Left lung (tissue), 10 donors: Measurements from ENCODE around the gene CDKN1C. TPM values are rescaled to one million over a fixed set of nuclear protein-coding genes. Genes with fewer than 3 reads are reported as not detected.

Source experiments
- ATAC-seq: fragments of 200-7000 bp; cut with Tn5 transposase; one replicate; pipeline ENCODE4 v1.9.1; 2020; ENCODE audit warnings: moderate library complexity
- DNase-seq, 4 donors: peaks; one replicate each; pipeline ENCODE4 v3.0.0-alpha.2; 2013 to 2020
- H3K27ac ChIP-seq, 2 donors: fragments of 200-600 bp; sonication (generic) in 1 of 2; one replicate each; pipeline versions ENCODE4 v1.5.0 to v1.8.0; 2020 to 2021
- H3K27me3 ChIP-seq, 2 donors: fragments of 200-600 bp; sonication (generic) in 1 of 2; one replicate each; pipeline versions ENCODE4 v1.5.0 to v1.8.0; 2020 to 2021
- H3K36me3 ChIP-seq, 2 donors: fragments of 200-600 bp; sonication (generic) in 1 of 2; one replicate each; pipeline versions ENCODE4 v1.5.0 to v1.8.0; 2020 to 2021
- H3K4me1 ChIP-seq, 2 donors: fragments of 200-600 bp; one replicate each; pipeline ENCODE4 v1.8.0; 2021
- H3K4me3 ChIP-seq, 2 donors: fragments of 200-600 bp; sonication (generic) in 1 of 2; one replicate each; pipeline versions ENCODE4 v1.5.0 to v1.8.0; 2020 to 2021; ENCODE audit warnings: mild to moderate bottlenecking in 1 of 2
- H3K9me3 ChIP-seq, 2 donors: fragments of 200-600 bp; sonication (generic) in 1 of 2; one replicate each; pipeline versions ENCODE4 v1.5.0 to v1.8.0; 2020 to 2021
- CTCF ChIP-seq, 2 donors: fragments of 200-600 bp; sonication (generic) in 1 of 2; IDR thresholded peaks; one replicate each; pipeline versions ENCODE4 v1.5.0 to v1.8.0; 2021; ENCODE audit warnings: antibody characterized with exemption in 2 of 2
- intact Hi-C, 2 donors: fragments of 100-400 bp; cut with DNase I; formaldehyde crosslinking; loops; one replicate each; pipeline versions ENCODE4 v1.11.2 to v1.14.2; 2022
- polyA plus RNA-seq, 6 donors: library from polyadenylated mRNA; unstranded; fragments of 120-200 nt; gene quantifications; one replicate each; pipeline ENCODE4 v1.2.1, GENCODE V29; 2013; ENCODE audit not compliant: insufficient read length in 6 of 6
- total RNA-seq, 2 donors: library from RNA; stranded (reverse); fragmentation: NEBNext Ultra II Directional; extraction: Animal tissue kit (Norgen Biotek cat#: 25700); gene quantifications; one replicate each; pipeline ENCODE4 v1.2.1, GENCODE V29; 2021
- donor health status: DM: no; HTN: yes; CAD: no.
- donor health status: DM: no; HTN: no; CAD: no.

The CDKN1C gene
- total and polyA plus RNA-seq, 8 donors: 18.0 to 90.1 (median 67.6) TPM

- no peak for TF ChIP-seq CTCF (IDR thresholded peaks at IDR 0.05)
- peaks cover 0 to 4% of the 10 kb centered on the region in 2 donors for H3K9me3 ChIP-seq
- DNase-seq: peak in 2 of 4 donors; percentile 92 to 97
- ATAC-seq: peak; percentile 58
- H3K36me3 ChIP-seq: no peaks in the 10 kb centered on the region
- peak overlapping the region in 1 of 2 donors; percentile 80 for H3K27ac ChIP-seq
- intact Hi-C loops: no loop called here
- peaks cover 0 to 49% of the 10 kb centered on the region in 2 donors for H3K4me1 ChIP-seq
- peak overlapping the region in 1 of 2 donors; percentile 8 for H3K4me3 ChIP-seq
- H3K27me3 ChIP-seq: peaks cover 0 to 28% of the 10 kb centered on the region in 2 donors
Observed at GRCh38 chr11:2933375-2934020, 47.9 kb upstream of the CDKN1C start.

DNA sequence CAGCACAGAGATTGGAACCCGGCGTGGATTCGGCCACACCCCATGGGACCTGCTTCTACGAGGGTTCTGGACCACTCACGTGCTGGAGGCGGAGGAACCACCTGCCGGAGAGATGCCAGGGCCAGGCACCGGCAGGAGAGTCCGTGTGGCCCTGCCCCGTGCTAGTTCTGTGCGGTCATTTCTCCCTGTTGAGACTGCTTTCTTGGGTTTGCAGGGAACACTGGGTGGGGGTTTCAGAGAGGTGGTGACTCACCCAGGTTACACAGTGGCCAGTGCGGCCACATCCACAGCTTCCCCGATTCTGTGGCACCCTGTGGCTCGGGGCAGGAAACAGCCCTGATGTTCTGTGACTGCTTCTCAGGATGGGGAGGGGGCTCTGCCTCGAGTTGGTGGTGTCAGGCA is 47.3 kb upstream of the CDKN1C start:
- Histone ChIP-seq H3K4me3 (peak overlapping the region in 1 of 2 donors; percentile 8), H3K27me3 (peaks cover 0 to 34% of the 10 kb centered on the region in 2 donors), H3K27ac (peak overlapping the region in 1 of 2 donors; percentile 80), H3K9me3 (peaks cover 0 to 4% of the 10 kb centered on the region in 2 donors), H3K4me1 (peaks cover 0 to 55% of the 10 kb centered on the region in 2 donors), H3K36me3 (no peaks in the 10 kb centered on the region)
- no peak for ATAC-seq
- intact Hi-C loops: no loop called here
- DNase-seq: peak in 2 of 4 donors; percentile 39 to 76
- no peak for TF ChIP-seq CTCF (IDR thresholded peaks at IDR 0.05)

DNA sequence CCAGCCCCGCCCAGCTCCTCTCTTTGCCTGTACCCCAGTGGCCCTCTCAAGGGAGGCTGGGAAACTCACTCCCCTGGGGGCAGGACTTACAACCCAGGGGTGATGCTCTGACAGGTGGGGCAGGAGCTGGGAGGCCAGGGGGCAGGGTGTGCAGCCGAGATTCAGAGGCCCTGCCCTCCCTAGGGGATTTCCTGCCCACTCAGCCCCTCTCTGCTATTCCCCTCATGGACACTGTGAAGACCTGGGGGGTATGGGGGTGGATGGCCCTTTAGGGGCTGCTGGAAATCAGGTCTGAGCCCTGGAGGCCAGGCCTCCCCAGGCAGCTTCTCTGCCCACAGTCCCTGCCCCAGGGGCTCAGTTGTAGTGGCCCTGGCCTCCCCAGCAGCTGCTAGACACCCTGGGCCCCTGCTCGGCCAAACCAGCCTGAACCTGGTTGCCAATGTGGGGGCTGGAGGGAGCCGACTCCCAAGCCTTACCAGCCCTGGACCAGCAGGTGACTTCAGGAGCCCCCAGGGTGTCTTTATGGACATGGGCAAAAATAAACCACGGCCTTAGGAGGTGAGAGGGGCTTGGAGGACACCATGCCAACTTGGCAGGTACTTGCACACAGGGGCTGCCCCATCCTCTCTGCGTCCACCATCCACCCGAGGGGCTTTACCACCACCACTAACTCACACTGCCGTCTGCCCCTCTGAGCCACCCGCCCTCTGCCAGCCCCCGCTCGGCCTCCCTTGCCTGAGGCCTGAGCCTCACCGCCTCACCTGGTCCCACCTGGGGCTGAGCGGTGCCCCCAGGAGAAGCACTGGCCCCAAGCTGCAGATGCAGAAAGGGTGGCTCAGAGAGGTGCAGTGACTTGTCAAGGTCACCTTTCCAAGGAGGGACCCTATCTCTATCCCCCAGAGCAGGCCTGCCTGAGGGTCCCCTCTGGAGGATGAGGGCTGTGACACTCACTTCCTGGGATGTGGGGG is 46.5 kb upstream of the CDKN1C start:
- Histone ChIP-seq H3K9me3 (no peaks in the 10 kb centered on the region), H3K4me1 (peaks cover 0 to 63% of the 10 kb centered on the region in 2 donors), H3K36me3 (no peaks in the 10 kb centered on the region), H3K27me3 (peaks cover 0 to 42% of the 10 kb centered on the region in 2 donors), H3K4me3 (no peak overlapping the region), H3K27ac (no peak overlapping the region)
- intact Hi-C loops: no loop called here
- no peak for TF ChIP-seq CTCF (IDR thresholded peaks at IDR 0.05)
- ATAC-seq (no peak), DNase-seq (peak in 2 of 4 donors; percentile 34 to 76)

- intact Hi-C loops: no loop called here
- Histone ChIP-seq H3K4me1 (peaks cover 0 to 65% of the 10 kb centered on the region in 2 donors), H3K4me3 (no peak overlapping the region), H3K36me3 (no peaks in the 10 kb centered on the region), H3K27me3 (peaks cover 0 to 47% of the 10 kb centered on the region in 2 donors), H3K27ac (no peak overlapping the region), H3K9me3 (no peaks in the 10 kb centered on the region)
- ATAC-seq: no peak
- peak in 1 of 4 donors; percentile 50 for DNase-seq
- no peak for TF ChIP-seq CTCF (IDR thresholded peaks at IDR 0.05)
Observed at GRCh38 chr11:2931420-2931746, 45.8 kb upstream of the CDKN1C start.
